H1 (cell line): ENCODE data around the gene WDR81. TPM values are rescaled to one million over a fixed set of nuclear protein-coding genes. Genes with fewer than 3 reads are reported as not detected.

Experiments
- CTCF ChIA-PET: fragments of 300-600 bp; sonication (Branson Sonifier 250); formaldehyde crosslinking; loops from one replicate; lab custom pipeline; 2021; ENCODE audit not compliant: partially characterized antibody; lab: Charles Lee
- POLR2A ChIA-PET: fragments of 300-600 bp; sonication (Branson Sonifier 250); formaldehyde crosslinking; loops from one replicate; lab custom pipeline; 2021; ENCODE audit warnings: inconsistent platforms; ENCODE audit not compliant: partially characterized antibody; lab: Charles Lee
- DNase-seq, 2 experiments: peaks; one replicate each; pipeline versions ENCODE4 v3.0.0 to v3.0.0-alpha.2; 2010 to 2022; ENCODE audit warnings: low spot score in 2 of 2, low read depth in 1 of 2, mixed read lengths in 1 of 2
- FAIRE-seq: peaks from 2 replicates; lab custom pipeline; 2011; peaks lifted over from hg19 to GRCh38; lab: Jason Lieb, UNC
- H2AFZ ChIP-seq: 2 replicates; pipeline ENCODE4 v1.8.1; 2012; ENCODE audit warnings: low read length, inconsistent platforms
- H2AK5ac ChIP-seq: 2 replicates; pipeline ENCODE4 v1.6.1; 2013; ENCODE audit warnings: low read depth, low read length
- H2BK120ac ChIP-seq: replicated peaks from 2 replicates; pipeline ENCODE3; 2013; ENCODE audit warnings: low read depth, low read length, inconsistent platforms
- H2BK12ac ChIP-seq: 2 replicates; pipeline ENCODE4 v1.6.1; 2013; ENCODE audit warnings: low read depth, low read length
- H2BK15ac ChIP-seq: 2 replicates; pipeline ENCODE4 v1.6.1; 2013; ENCODE audit warnings: low read length
- H2BK20ac ChIP-seq: 2 replicates; pipeline ENCODE4 v1.6.1; 2013; ENCODE audit warnings: low read length
- H2BK5ac ChIP-seq: 2 replicates; pipeline ENCODE4 v1.6.1; 2013; ENCODE audit warnings: low read depth, low read length
- H3K14ac ChIP-seq: 2 replicates; pipeline ENCODE4 v1.6.1; 2013; ENCODE audit warnings: inconsistent platforms; ENCODE audit not compliant: insufficient read length
- H3K18ac ChIP-seq: 2 replicates; pipeline ENCODE4 v1.6.1; 2013; ENCODE audit warnings: low read length; ENCODE audit errors: extremely low read depth
- H3K23ac ChIP-seq: 2 replicates; pipeline ENCODE4 v1.6.1; 2013; ENCODE audit warnings: inconsistent platforms; ENCODE audit not compliant: insufficient read length
- H3K23me2 ChIP-seq: 2 replicates; pipeline ENCODE4 v1.6.1; 2013; ENCODE audit warnings: low read depth, low read length
- H3K27ac ChIP-seq: 2 replicates; pipeline ENCODE4 v1.6.1; 2011; ENCODE audit warnings: low read depth, low read length, inconsistent platforms
- H3K27me3 ChIP-seq, 4 experiments: replicated peaks in 1 of 4; 1 replicate in 1 of 4; 2 replicates in 3 of 4; pipeline versions ENCODE4 v1.6.1 to v1.8.1; 2011 to 2013; ENCODE audit warnings: low read length in 3 of 4, mild to moderate bottlenecking in 3 of 4, inconsistent platforms in 2 of 4, mixed read lengths in 2 of 4, moderate library complexity in 1 of 4; ENCODE audit not compliant: control insufficient read depth in 3 of 4, insufficient read depth in 3 of 4; ENCODE audit errors: extremely low read depth in 1 of 4
- H3K36me3 ChIP-seq, 4 experiments: 2 replicates each; pipeline versions ENCODE4 v1.6.1 to v1.8.1; 2011 to 2013; ENCODE audit warnings: mild to moderate bottlenecking in 4 of 4, low read length in 3 of 4, moderate library complexity in 2 of 4, control low read depth in 1 of 4, inconsistent platforms in 1 of 4; ENCODE audit not compliant: insufficient read depth in 4 of 4, control insufficient read depth in 2 of 4
- H3K4ac ChIP-seq: replicated peaks from 2 replicates; pipeline ENCODE3; 2013; ENCODE audit warnings: low read length, low read depth, mixed read lengths, inconsistent platforms; ENCODE audit not compliant: insufficient read length
- H3K4me1 ChIP-seq, 4 experiments: replicated peaks in 1 of 4; 1 replicate in 1 of 4; 2 replicates in 3 of 4; pipeline versions ENCODE4 v1.6.1 to v1.8.1; 2011 to 2013; ENCODE audit warnings: low read length in 3 of 4, inconsistent platforms in 2 of 4, mixed read lengths in 1 of 4; ENCODE audit not compliant: insufficient read depth in 4 of 4, control insufficient read depth in 3 of 4
- H3K4me2 ChIP-seq, 2 experiments: 2 replicates each; pipeline versions ENCODE4 v1.6.1 to v1.8.1; 2011 to 2013; ENCODE audit warnings: low read depth in 2 of 2, low read length in 2 of 2, control low read depth in 1 of 2, inconsistent platforms in 1 of 2, mild to moderate bottlenecking in 1 of 2; ENCODE audit not compliant: insufficient read depth in 1 of 2
- H3K4me3 ChIP-seq, 4 experiments: fragments of 200-600, 300-600 bp in 1 of 4; sonication (generic), shearing (Covaris generic), sonication (Bioruptor Twin) in 1 of 4; 2 replicates each; pipeline versions ENCODE4 v1.5.1 to v1.8.1; 2011 to 2016; ENCODE audit warnings: low read length in 4 of 4, low read depth in 3 of 4, control low read depth in 2 of 4, inconsistent platforms in 2 of 4, mild to moderate bottlenecking in 2 of 4, mixed read lengths in 1 of 4, moderate library complexity in 1 of 4; ENCODE audit not compliant: insufficient read depth in 2 of 4; ENCODE audit errors: extremely low read depth in 1 of 4
- H3K56ac ChIP-seq: replicated peaks from 2 replicates; pipeline ENCODE3; 2013; ENCODE audit warnings: low read depth, mild to moderate bottlenecking, mixed read lengths, low read length, inconsistent platforms; ENCODE audit not compliant: insufficient read length
- H3K79me1 ChIP-seq: 2 replicates; pipeline ENCODE4 v1.6.1; 2013; ENCODE audit warnings: low read depth, low read length, control low read depth
- H3K79me2 ChIP-seq, 2 experiments: 2 replicates each; pipeline versions ENCODE4 v1.6.1 to v1.8.1; 2012 to 2013; ENCODE audit warnings: low read length in 2 of 2, mild to moderate bottlenecking in 2 of 2, inconsistent platforms in 1 of 2; ENCODE audit not compliant: insufficient read depth in 2 of 2, control insufficient read depth in 1 of 2
- H3K9ac ChIP-seq, 4 experiments: replicated peaks in 1 of 4; 1 replicate in 1 of 4; 2 replicates in 3 of 4; pipeline versions ENCODE4 v1.6.1 to v1.8.1; 2011 to 2013; ENCODE audit warnings: low read depth in 3 of 4, low read length in 3 of 4, control low read depth in 2 of 4, mild to moderate bottlenecking in 2 of 4, moderate library complexity in 2 of 4, inconsistent platforms in 1 of 4; ENCODE audit errors: extremely low read depth in 1 of 4
- H3K9me3 ChIP-seq, 2 experiments: 2 replicates each; pipeline versions ENCODE4 v1.6.1 to v1.8.1; 2012 to 2013; ENCODE audit warnings: mild to moderate bottlenecking in 2 of 2, moderate library complexity in 2 of 2, control low read depth in 1 of 2, inconsistent platforms in 1 of 2, low read depth in 1 of 2, low read length in 1 of 2, mixed read lengths in 1 of 2; ENCODE audit not compliant: insufficient read depth in 2 of 2
- H4K20me1 ChIP-seq, 2 experiments: replicated peaks in 1 of 2; 2 replicates each; pipeline versions ENCODE3 to v1.8.1; 2011 to 2013; ENCODE audit warnings: inconsistent platforms in 2 of 2, low read length in 2 of 2, mild to moderate bottlenecking in 1 of 2; ENCODE audit not compliant: insufficient read depth in 2 of 2, control insufficient read depth in 1 of 2
- H4K5ac ChIP-seq: 2 replicates; pipeline ENCODE4 v1.6.1; 2013; ENCODE audit warnings: low read length, low read depth, mixed read lengths, inconsistent platforms; ENCODE audit not compliant: insufficient read length
- H4K8ac ChIP-seq: 2 replicates; pipeline ENCODE4 v1.8.0; 2013; ENCODE audit warnings: mild to moderate bottlenecking, moderate library complexity, low read length, inconsistent platforms; ENCODE audit not compliant: insufficient read depth; ENCODE audit errors: extremely low read depth
- H4K91ac ChIP-seq: replicated peaks from 2 replicates; pipeline ENCODE3; 2013; ENCODE audit warnings: low read length, mixed read lengths, inconsistent platforms; ENCODE audit not compliant: insufficient read length
- BACH1 ChIP-seq: IDR thresholded peaks from 2 replicates; pipeline ENCODE4 v1.6.1; 2012; ENCODE audit warnings: low read length, improper control_type of control experiment
- CHD1 ChIP-seq: IDR thresholded peaks from 2 replicates; pipeline ENCODE4 v1.6.1; 2012; ENCODE audit warnings: low read depth, low read length, improper control_type of control experiment
- EGR1 ChIP-seq: IDR thresholded peaks from 2 replicates; pipeline ENCODE4 v1.6.1; 2011; ENCODE audit warnings: low read depth, low read length, borderline replicate concordance
- HDAC6 ChIP-seq: IDR thresholded peaks from one replicate; pipeline ENCODE4 v1.7.1; 2012; ENCODE audit warnings: low read depth, mild to moderate bottlenecking, inconsistent platforms, low read length, moderate library complexity
- KDM1A ChIP-seq: fragments of 200-600, 300-600 bp; sonication (generic); IDR thresholded peaks from 2 replicates; pipeline ENCODE4 v1.7.1; 2016; ENCODE audit warnings: mild to moderate bottlenecking, low read length, borderline replicate concordance
- KDM4A ChIP-seq: IDR thresholded peaks from one replicate; pipeline ENCODE4 v1.7.1; 2012; ENCODE audit warnings: low read depth, mild to moderate bottlenecking, moderate library complexity, low read length, inconsistent platforms; ENCODE audit not compliant: severe bottlenecking
- KDM5A ChIP-seq: fragments of 200-600 bp; IDR thresholded peaks from 2 replicates; pipeline ENCODE4 v1.7.1; 2012; ENCODE audit warnings: mild to moderate bottlenecking, low read length, inconsistent platforms, mixed read lengths
- NRF1 ChIP-seq: IDR thresholded peaks from 2 replicates; pipeline ENCODE4 v1.6.1; 2011; ENCODE audit warnings: mild to moderate bottlenecking, low read depth, low read length, improper control_type of control experiment
- RFX5 ChIP-seq: IDR thresholded peaks from 2 replicates; pipeline ENCODE4 v1.6.1; 2011; ENCODE audit warnings: low read depth, low read length, improper control_type of control experiment, borderline replicate concordance
- TAF1 ChIP-seq: IDR thresholded peaks from 2 replicates; pipeline ENCODE4 v1.6.1; 2011; ENCODE audit warnings: mild to moderate bottlenecking, low read depth, low read length
- WGBS, 2 experiments: shearing (Covaris generic) in 1 of 2; methylation state at CpG; one replicate each; pipeline versions ENCODE4 v1.1.6 to v1.1.7; 2013 to 2015; ENCODE audit warnings: low lambda C conversion rate in 2 of 2, mixed read lengths in 2 of 2, inconsistent platforms in 1 of 2, low coverage in 1 of 2, missing lambda C conversion rate in 1 of 2; ENCODE audit not compliant: insufficient replicate concordance in 2 of 2, insufficient coverage in 1 of 2, insufficient read length in 1 of 2; ENCODE audit errors: extremely low coverage in 1 of 2, missing lambda C conversion rate in 1 of 2; 5-methylcytosine and 5-hydroxymethylcytosine counted together
- polyA plus RNA-seq, 7 experiments: library from polyadenylated mRNA; depleted of rRNA in 3 of 7; stranded (reverse) in 5 of 7; unstranded in 2 of 7; fragments of >200 nt in 5 of 7; fragments of 200-250 nt in 2 of 7; gene quantifications; 1 replicate in 5 of 7; 2 replicates in 1 of 7; 4 replicates in 1 of 7; pipeline versions ENCODE4 v1.2.1 to v1.2.3, GENCODE V29; 2011 to 2013; ENCODE audit warnings: missing spikeins in 2 of 7, mixed read lengths in 2 of 7
- total RNA-seq: library from RNA; stranded (reverse); fragmentation: NEBNext Ultra II Directional; extraction: Animal tissue kit (Norgen Biotek cat#: 25700); gene quantifications from 2 replicates; pipeline ENCODE4 v1.2.1, GENCODE V29; 2021

WDR81 gene
- total and polyA plus RNA-seq, 2 of the 8 experiments (the other 6 are each of a cell fraction or from before 2014, with no cell fraction given), result 9.1 to 12.3 TPM

DNA sequence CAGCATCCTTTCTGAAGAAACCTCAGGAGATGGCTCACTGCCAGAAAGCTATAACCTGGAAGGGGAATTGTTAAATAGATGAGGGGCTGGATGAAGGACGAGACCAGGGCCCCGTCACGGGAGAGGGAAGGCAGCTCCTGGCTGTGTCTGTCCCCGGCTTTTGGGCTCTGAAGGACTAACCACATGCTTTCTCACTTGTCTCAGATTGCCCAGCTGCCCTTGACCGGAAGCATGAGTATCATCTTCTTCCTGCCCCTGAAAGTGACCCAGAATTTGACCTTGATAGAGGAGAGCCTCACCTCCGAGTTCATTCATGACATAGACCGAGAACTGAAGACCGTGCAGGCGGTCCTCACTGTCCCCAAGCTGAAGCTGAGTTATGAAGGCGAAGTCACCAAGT is 51.8 kb downstream of the WDR81 start:
- H3K9ac ChIP-seq, result no peak overlapping the region
- no peak overlapping the region for H2BK120ac ChIP-seq
- FAIRE-seq, result no peak
- H3K4me3 ChIP-seq, result no peak overlapping the region
- H3K4me1 ChIP-seq, result no peaks in the 10 kb centered on the region
- H3K36me3 ChIP-seq, result peaks cover 6 to 35% (median 18%) of the 10 kb centered on the region in 4 experiments
- no peaks in the 10 kb centered on the region for H3K27me3 ChIP-seq
- no peaks in the 10 kb centered on the region for H3K9me3 ChIP-seq
- no peak for TF ChIP-seq HDAC6
- TF ChIP-seq NRF1, result no peak
- no peak for TF ChIP-seq KDM1A
- no peak for TF ChIP-seq KDM4A
- no peak for TF ChIP-seq KDM5A
- TF ChIP-seq TAF1, result no peak
- no peak for TF ChIP-seq CHD1
- no peak for TF ChIP-seq BACH1
- no peak for TF ChIP-seq EGR1
- TF ChIP-seq RFX5, result no peak
- H3K14ac ChIP-seq, result no peak overlapping the region
- no peak overlapping the region for H3K56ac ChIP-seq
- no peak for DNase-seq
- 93% methylated on average over 10 of the region's 10 CpGs; no CpG with 5 or more reads in 1 of the 2 experiments for WGBS, 2 experiments
- H2AK5ac ChIP-seq, result no peak overlapping the region
- no peaks in the 10 kb centered on the region for H3K79me1 ChIP-seq
- no peak overlapping the region for H2AFZ ChIP-seq
- no peak overlapping the region for H3K4me2 ChIP-seq
- no peak overlapping the region for H3K18ac ChIP-seq
- no peak overlapping the region for H2BK12ac ChIP-seq
- H4K5ac ChIP-seq, result no peak overlapping the region
- CTCF ChIA-PET, result interaction anchor here (1.2 to 3.4 kb wide), 3 partner anchors 8 to 63 kb away, joined by 4 to 24 read pairs (median 10); no protein-coding TSS in a partner anchor
- no peak overlapping the region for H2BK5ac ChIP-seq
- no peak overlapping the region for H2BK15ac ChIP-seq
- H4K91ac ChIP-seq, result no peak overlapping the region
- no peak overlapping the region for H4K8ac ChIP-seq
- H2BK20ac ChIP-seq, result no peak overlapping the region
- no peak overlapping the region for H3K23ac ChIP-seq
- POLR2A ChIA-PET, result interaction anchor here (1.0 kb wide), 1 partner anchor 14 kb away, joined by 3 read pairs; the partner anchor contains the start of gene SERPINF1
- no peaks in the 10 kb centered on the region for H3K79me2 ChIP-seq
- no peaks in the 10 kb centered on the region for H3K23me2 ChIP-seq
- H3K4ac ChIP-seq, result no peak overlapping the region
- peaks cover 2 to 5% of the 10 kb centered on the region in 2 experiments for H4K20me1 ChIP-seq
- no peak overlapping the region for H3K27ac ChIP-seq
